H1 (cell line): ENCODE results near the gene GRXCR2. TPM values are rescaled to one million over a fixed set of nuclear protein-coding genes. Genes with fewer than 3 reads are reported as not detected.

Experiments used
- CTCF ChIA-PET: fragments of 300-600 bp; sonication (Branson Sonifier 250); formaldehyde crosslinking; loops from one replicate; lab custom pipeline; 2021; ENCODE audit not compliant: partially characterized antibody; lab: Charles Lee
- POLR2A ChIA-PET: fragments of 300-600 bp; sonication (Branson Sonifier 250); formaldehyde crosslinking; loops from one replicate; lab custom pipeline; 2021; ENCODE audit warnings: inconsistent platforms; ENCODE audit not compliant: partially characterized antibody; lab: Charles Lee
- DNase-seq, 2 experiments: peaks; one replicate each; pipeline versions ENCODE4 v3.0.0 to v3.0.0-alpha.2; 2010 to 2022; ENCODE audit warnings: low spot score in 2 of 2, low read depth in 1 of 2, mixed read lengths in 1 of 2
- FAIRE-seq: peaks from 2 replicates; lab custom pipeline; 2011; peaks lifted over from hg19 to GRCh38; lab: Jason Lieb, UNC
- H2AFZ ChIP-seq: 2 replicates; pipeline ENCODE4 v1.8.1; 2012; ENCODE audit warnings: low read length, inconsistent platforms
- H2AK5ac ChIP-seq: 2 replicates; pipeline ENCODE4 v1.6.1; 2013; ENCODE audit warnings: low read depth, low read length
- H2BK120ac ChIP-seq: replicated peaks from 2 replicates; pipeline ENCODE3; 2013; ENCODE audit warnings: low read depth, low read length, inconsistent platforms
- H2BK12ac ChIP-seq: 2 replicates; pipeline ENCODE4 v1.6.1; 2013; ENCODE audit warnings: low read depth, low read length
- H2BK15ac ChIP-seq: 2 replicates; pipeline ENCODE4 v1.6.1; 2013; ENCODE audit warnings: low read length
- H2BK20ac ChIP-seq: 2 replicates; pipeline ENCODE4 v1.6.1; 2013; ENCODE audit warnings: low read length
- H2BK5ac ChIP-seq: 2 replicates; pipeline ENCODE4 v1.6.1; 2013; ENCODE audit warnings: low read depth, low read length
- H3K14ac ChIP-seq: 2 replicates; pipeline ENCODE4 v1.6.1; 2013; ENCODE audit warnings: inconsistent platforms; ENCODE audit not compliant: insufficient read length
- H3K18ac ChIP-seq: 2 replicates; pipeline ENCODE4 v1.6.1; 2013; ENCODE audit warnings: low read length; ENCODE audit errors: extremely low read depth
- H3K23ac ChIP-seq: 2 replicates; pipeline ENCODE4 v1.6.1; 2013; ENCODE audit warnings: inconsistent platforms; ENCODE audit not compliant: insufficient read length
- H3K23me2 ChIP-seq: 2 replicates; pipeline ENCODE4 v1.6.1; 2013; ENCODE audit warnings: low read depth, low read length
- H3K27ac ChIP-seq: 2 replicates; pipeline ENCODE4 v1.6.1; 2011; ENCODE audit warnings: low read depth, low read length, inconsistent platforms
- H3K27me3 ChIP-seq, 4 experiments: replicated peaks in 1 of 4; 1 replicate in 1 of 4; 2 replicates in 3 of 4; pipeline versions ENCODE4 v1.6.1 to v1.8.1; 2011 to 2013; ENCODE audit warnings: low read length in 3 of 4, mild to moderate bottlenecking in 3 of 4, inconsistent platforms in 2 of 4, mixed read lengths in 2 of 4, moderate library complexity in 1 of 4; ENCODE audit not compliant: control insufficient read depth in 3 of 4, insufficient read depth in 3 of 4; ENCODE audit errors: extremely low read depth in 1 of 4
- H3K36me3 ChIP-seq, 4 experiments: 2 replicates each; pipeline versions ENCODE4 v1.6.1 to v1.8.1; 2011 to 2013; ENCODE audit warnings: mild to moderate bottlenecking in 4 of 4, low read length in 3 of 4, moderate library complexity in 2 of 4, control low read depth in 1 of 4, inconsistent platforms in 1 of 4; ENCODE audit not compliant: insufficient read depth in 4 of 4, control insufficient read depth in 2 of 4
- H3K4ac ChIP-seq: replicated peaks from 2 replicates; pipeline ENCODE3; 2013; ENCODE audit warnings: low read length, low read depth, mixed read lengths, inconsistent platforms; ENCODE audit not compliant: insufficient read length
- H3K4me1 ChIP-seq, 4 experiments: replicated peaks in 1 of 4; 1 replicate in 1 of 4; 2 replicates in 3 of 4; pipeline versions ENCODE4 v1.6.1 to v1.8.1; 2011 to 2013; ENCODE audit warnings: low read length in 3 of 4, inconsistent platforms in 2 of 4, mixed read lengths in 1 of 4; ENCODE audit not compliant: insufficient read depth in 4 of 4, control insufficient read depth in 3 of 4
- H3K4me2 ChIP-seq, 2 experiments: 2 replicates each; pipeline versions ENCODE4 v1.6.1 to v1.8.1; 2011 to 2013; ENCODE audit warnings: low read depth in 2 of 2, low read length in 2 of 2, control low read depth in 1 of 2, inconsistent platforms in 1 of 2, mild to moderate bottlenecking in 1 of 2; ENCODE audit not compliant: insufficient read depth in 1 of 2
- H3K4me3 ChIP-seq, 4 experiments: fragments of 200-600, 300-600 bp in 1 of 4; sonication (generic), shearing (Covaris generic), sonication (Bioruptor Twin) in 1 of 4; 2 replicates each; pipeline versions ENCODE4 v1.5.1 to v1.8.1; 2011 to 2016; ENCODE audit warnings: low read length in 4 of 4, low read depth in 3 of 4, control low read depth in 2 of 4, inconsistent platforms in 2 of 4, mild to moderate bottlenecking in 2 of 4, mixed read lengths in 1 of 4, moderate library complexity in 1 of 4; ENCODE audit not compliant: insufficient read depth in 2 of 4; ENCODE audit errors: extremely low read depth in 1 of 4
- H3K56ac ChIP-seq: replicated peaks from 2 replicates; pipeline ENCODE3; 2013; ENCODE audit warnings: low read depth, mild to moderate bottlenecking, mixed read lengths, low read length, inconsistent platforms; ENCODE audit not compliant: insufficient read length
- H3K79me1 ChIP-seq: 2 replicates; pipeline ENCODE4 v1.6.1; 2013; ENCODE audit warnings: low read depth, low read length, control low read depth
- H3K79me2 ChIP-seq, 2 experiments: 2 replicates each; pipeline versions ENCODE4 v1.6.1 to v1.8.1; 2012 to 2013; ENCODE audit warnings: low read length in 2 of 2, mild to moderate bottlenecking in 2 of 2, inconsistent platforms in 1 of 2; ENCODE audit not compliant: insufficient read depth in 2 of 2, control insufficient read depth in 1 of 2
- H3K9ac ChIP-seq, 4 experiments: replicated peaks in 1 of 4; 1 replicate in 1 of 4; 2 replicates in 3 of 4; pipeline versions ENCODE4 v1.6.1 to v1.8.1; 2011 to 2013; ENCODE audit warnings: low read depth in 3 of 4, low read length in 3 of 4, control low read depth in 2 of 4, mild to moderate bottlenecking in 2 of 4, moderate library complexity in 2 of 4, inconsistent platforms in 1 of 4; ENCODE audit errors: extremely low read depth in 1 of 4
- H3K9me3 ChIP-seq, 2 experiments: 2 replicates each; pipeline versions ENCODE4 v1.6.1 to v1.8.1; 2012 to 2013; ENCODE audit warnings: mild to moderate bottlenecking in 2 of 2, moderate library complexity in 2 of 2, control low read depth in 1 of 2, inconsistent platforms in 1 of 2, low read depth in 1 of 2, low read length in 1 of 2, mixed read lengths in 1 of 2; ENCODE audit not compliant: insufficient read depth in 2 of 2
- H4K20me1 ChIP-seq, 2 experiments: replicated peaks in 1 of 2; 2 replicates each; pipeline versions ENCODE3 to v1.8.1; 2011 to 2013; ENCODE audit warnings: inconsistent platforms in 2 of 2, low read length in 2 of 2, mild to moderate bottlenecking in 1 of 2; ENCODE audit not compliant: insufficient read depth in 2 of 2, control insufficient read depth in 1 of 2
- H4K5ac ChIP-seq: 2 replicates; pipeline ENCODE4 v1.6.1; 2013; ENCODE audit warnings: low read length, low read depth, mixed read lengths, inconsistent platforms; ENCODE audit not compliant: insufficient read length
- H4K8ac ChIP-seq: 2 replicates; pipeline ENCODE4 v1.8.0; 2013; ENCODE audit warnings: mild to moderate bottlenecking, moderate library complexity, low read length, inconsistent platforms; ENCODE audit not compliant: insufficient read depth; ENCODE audit errors: extremely low read depth
- H4K91ac ChIP-seq: replicated peaks from 2 replicates; pipeline ENCODE3; 2013; ENCODE audit warnings: low read length, mixed read lengths, inconsistent platforms; ENCODE audit not compliant: insufficient read length
- BCL11A ChIP-seq, 2 experiments: IDR thresholded peaks; one replicate each; pipeline ENCODE4 v1.6.1; 2011; ENCODE audit warnings: low read depth in 2 of 2, low read length in 2 of 2, mild to moderate bottlenecking in 2 of 2
- CHD1 ChIP-seq: IDR thresholded peaks from 2 replicates; pipeline ENCODE4 v1.6.1; 2012; ENCODE audit warnings: low read depth, low read length, improper control_type of control experiment
- CHD2 ChIP-seq: IDR thresholded peaks from 2 replicates; pipeline ENCODE4 v1.6.1; 2012; ENCODE audit warnings: low read length, improper control_type of control experiment
- CTCF ChIP-seq, 3 experiments: IDR thresholded peaks; 1 replicate in 2 of 3; 2 replicates in 1 of 3; pipeline versions ENCODE4 v1.5.1 to v1.6.1; 2011; ENCODE audit warnings: low read length in 3 of 3, mild to moderate bottlenecking in 3 of 3, inconsistent platforms in 2 of 3, low read depth in 1 of 3, moderate library complexity in 1 of 3; ENCODE audit not compliant: insufficient read depth in 1 of 3; ENCODE audit errors: control extremely low read depth in 1 of 3
- EP300 ChIP-seq, 2 experiments: IDR thresholded peaks; 1 replicate in 1 of 2; 2 replicates in 1 of 2; pipeline ENCODE4 v1.6.1; 2011 to 2012; ENCODE audit warnings: low read depth in 2 of 2, low read length in 2 of 2, mild to moderate bottlenecking in 2 of 2, borderline replicate concordance in 1 of 2, inconsistent platforms in 1 of 2, moderate library complexity in 1 of 2
- FOSL1 ChIP-seq: IDR thresholded peaks from 2 replicates; pipeline ENCODE4 v1.6.1; 2011; ENCODE audit warnings: mild to moderate bottlenecking, low read depth, low read length, moderate library complexity; ENCODE audit not compliant: insufficient read depth
- KDM1A ChIP-seq: fragments of 200-600, 300-600 bp; sonication (generic); IDR thresholded peaks from 2 replicates; pipeline ENCODE4 v1.7.1; 2016; ENCODE audit warnings: mild to moderate bottlenecking, low read length, borderline replicate concordance
- MAFK ChIP-seq: IDR thresholded peaks from 2 replicates; pipeline ENCODE4 v1.6.1; 2012; ENCODE audit warnings: low read depth, mild to moderate bottlenecking, improper control_type of control experiment, low read length
- RXRA ChIP-seq: IDR thresholded peaks from 2 replicates; pipeline ENCODE4 v1.6.1; 2011; ENCODE audit warnings: low read depth, mild to moderate bottlenecking, low read length, moderate library complexity; ENCODE audit not compliant: insufficient read depth
- SP4 ChIP-seq: IDR thresholded peaks from 2 replicates; pipeline ENCODE4 v1.6.1; 2012; ENCODE audit warnings: low read length, inconsistent platforms
- TAF7 ChIP-seq: optimal IDR thresholded peaks from 2 replicates; pipeline ENCODE3; 2011; ENCODE audit warnings: low read depth, mild to moderate bottlenecking, inconsistent platforms, low read length, moderate library complexity, borderline replicate concordance
- ZNF274 ChIP-seq: IDR thresholded peaks from 2 replicates; pipeline ENCODE4 v1.7.0; 2012; ENCODE audit warnings: low read length, borderline replicate concordance; ENCODE audit errors: extremely low read depth
- WGBS, 2 experiments: shearing (Covaris generic) in 1 of 2; methylation state at CpG; one replicate each; pipeline versions ENCODE4 v1.1.6 to v1.1.7; 2013 to 2015; ENCODE audit warnings: low lambda C conversion rate in 2 of 2, mixed read lengths in 2 of 2, inconsistent platforms in 1 of 2, low coverage in 1 of 2, missing lambda C conversion rate in 1 of 2; ENCODE audit not compliant: insufficient replicate concordance in 2 of 2, insufficient coverage in 1 of 2, insufficient read length in 1 of 2; ENCODE audit errors: extremely low coverage in 1 of 2, missing lambda C conversion rate in 1 of 2; 5-methylcytosine and 5-hydroxymethylcytosine counted together
- polyA plus RNA-seq, 7 experiments: library from polyadenylated mRNA; depleted of rRNA in 3 of 7; stranded (reverse) in 5 of 7; unstranded in 2 of 7; fragments of >200 nt in 5 of 7; fragments of 200-250 nt in 2 of 7; gene quantifications; 1 replicate in 5 of 7; 2 replicates in 1 of 7; 4 replicates in 1 of 7; pipeline versions ENCODE4 v1.2.1 to v1.2.3, GENCODE V29; 2011 to 2013; ENCODE audit warnings: missing spikeins in 2 of 7, mixed read lengths in 2 of 7
- total RNA-seq: library from RNA; stranded (reverse); fragmentation: NEBNext Ultra II Directional; extraction: Animal tissue kit (Norgen Biotek cat#: 25700); gene quantifications from 2 replicates; pipeline ENCODE4 v1.2.1, GENCODE V29; 2021

The GRXCR2 gene
- total and polyA plus RNA-seq, 2 of the 8 experiments (the other 6 are each of a cell fraction or from before 2014, with no cell fraction given) = not detected

DNA sequence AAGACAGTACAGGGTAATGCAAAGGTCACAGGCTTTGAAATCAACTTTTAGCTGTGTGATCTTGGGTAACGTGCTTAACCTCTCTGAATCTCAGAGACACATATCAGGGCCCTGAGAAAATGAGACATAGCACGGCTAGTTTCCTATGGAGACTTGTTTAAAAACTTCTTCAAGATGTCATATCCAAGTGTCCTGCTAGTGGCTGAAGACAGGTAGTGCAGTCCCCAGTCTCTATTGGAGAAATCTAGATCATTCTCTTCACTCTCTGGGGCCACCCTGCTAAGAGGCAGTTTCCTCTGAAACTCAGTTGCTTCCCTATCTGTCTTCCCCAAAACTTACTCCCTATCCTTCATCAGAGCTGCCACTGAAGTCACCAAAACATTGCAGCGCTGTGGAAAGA lies 30.3 kb upstream of the GRXCR2 start:
- no peak overlapping the region for H4K8ac ChIP-seq
- no peak overlapping the region for H3K56ac ChIP-seq
- ChIA-PET CTCF (interaction anchor here (0.6 to 6.4 kb wide), 19 partner anchors 10 to 333 kb away, joined by 3 to 49 read pairs (median 3); no protein-coding TSS in a partner anchor), POLR2A (no interaction called here)
- H3K27ac ChIP-seq = no peak overlapping the region
- no peak overlapping the region for H2BK12ac ChIP-seq
- H3K36me3 ChIP-seq = no peaks in the 10 kb centered on the region
- no peaks in the 10 kb centered on the region for H3K79me1 ChIP-seq
- H3K14ac ChIP-seq = no peak overlapping the region
- no peak overlapping the region for H3K4me2 ChIP-seq
- H2AK5ac ChIP-seq = no peak overlapping the region
- no peaks in the 10 kb centered on the region for H3K79me2 ChIP-seq
- no peaks in the 10 kb centered on the region for H3K23me2 ChIP-seq
- H3K27me3 ChIP-seq = no peaks in the 10 kb centered on the region
- H3K9ac ChIP-seq = no peak overlapping the region
- H2BK20ac ChIP-seq = no peak overlapping the region
- H2AFZ ChIP-seq = no peak overlapping the region
- no peak overlapping the region for H3K4me3 ChIP-seq
- H3K23ac ChIP-seq = no peak overlapping the region
- no peak overlapping the region for H3K4ac ChIP-seq
- H3K9me3 ChIP-seq = no peaks in the 10 kb centered on the region
- no peak overlapping the region for H2BK5ac ChIP-seq
- no peak overlapping the region for H3K18ac ChIP-seq
- H2BK15ac ChIP-seq = no peak overlapping the region
- no peak overlapping the region for H4K91ac ChIP-seq
- 81% methylated on average over 3 of the region's 3 CpGs; no CpG with 5 or more reads in 1 of the 2 experiments for WGBS, 2 experiments
- FAIRE-seq (no peak), DNase-seq (no peak)
- no peaks in the 10 kb centered on the region for H4K20me1 ChIP-seq
- H2BK120ac ChIP-seq = no peak overlapping the region
- H4K5ac ChIP-seq = no peak overlapping the region
- H3K4me1 ChIP-seq = no peaks in the 10 kb centered on the region
- TF ChIP-seq ZNF274 (no peak), CTCF (IDR thresholded peaks at IDR 0.05; ENCODE audit: control extremely low read depth in 1 of 3, insufficient read depth in 1 of 3, low read depth in 1 of 3, low read length in 3 of 3) (peak in 2 of 3 experiments; percentile 7 to 39; a peak in 2 of 4 replicates), KDM1A (0 out of 2 replicates have a peak, but pooled peaks have one; percentile 13), MAFK (no peak), BCL11A (IDR thresholded peaks at IDR 0.05; ENCODE audit: low read depth in 2 of 2, low read length in 2 of 2) (no peak), EP300 (IDR thresholded peaks at IDR 0.05; ENCODE audit: borderline replicate concordance in 1 of 2, low read depth in 2 of 2, low read length in 2 of 2) (no peak), RXRA (no peak), TAF7 (no peak), CHD2 (no peak), CHD1 (no peak), SP4 (no peak), FOSL1 (no peak)
